ENCODE results near the gene CSNK2B. TPM values are rescaled to one million over a fixed set of nuclear protein-coding genes. Genes with fewer than 3 reads are reported as not detected.

Gene CSNK2B
- total RNA-seq, 1 experiment from 2014 or later, result 267 TPM

- Histone ChIP-seq H3K9me2 (replicated peaks; ENCODE audit: low read length) (no peaks in the 10 kb centered on the region), H3K4me1 (ENCODE audit: insufficient read depth, low read length) (no peaks in the 10 kb centered on the region), H4K20me1 (ENCODE audit: low read length) (no peaks in the 10 kb centered on the region), H3K27ac (ENCODE audit: low read length) (no peak overlapping the region), H3K9me3 (ENCODE audit: low read length) (no peaks in the 10 kb centered on the region), H3F3A (ENCODE audit: low read length, unreplicated experiment) (no peaks in the 10 kb centered on the region), H3K36me3 (ENCODE audit: low read depth, low read length) (no peaks in the 10 kb centered on the region), H2AFZ (ENCODE audit: low read length) (no peak overlapping the region), H3K79me2 (ENCODE audit: low read length) (no peaks in the 10 kb centered on the region), H3K27me3 (ENCODE audit: low read length) (no peaks in the 10 kb centered on the region), H3K4me3 (ENCODE audit: low read length) (no peak overlapping the region), H3K9ac (ENCODE audit: low read length) (no peak overlapping the region), H3K4me2 (ENCODE audit: low read length) (no peak overlapping the region)
- ATAC-seq (no peak), DNase-seq (no peak)
- no TSS peak for BruUV-seq (replicated peaks)
- ChIA-PET POLR2A (ENCODE audit: unreplicated experiment) (no interaction called here), CTCF (no interaction called here)
- TF ChIP-seq EZH2 (IDR thresholded peaks at IDR 0.05; ENCODE audit: low read length, unreplicated experiment) (no peak), EZH2phosphoT487 (IDR thresholded peaks at IDR 0.05; ENCODE audit: borderline replicate concordance, low read length) (no peak), CTCF (conservative IDR thresholded peaks at IDR 0.05; ENCODE audit: low read depth, low read length) (no peak)
- intact Hi-C loops (cut with micrococcal nuclease), result loop anchor here (10.0 kb wide), 1 partner anchor 54 kb away; the partner anchor contains the start of gene SAPCD1
Observed at GRCh38 chr6:31710523-31711219, 44.8 kb downstream of the CSNK2B start.

GRCh38 chr6:31711233-31711632 lies 45.4 kb downstream of the CSNK2B start:
- no peaks in the 10 kb centered on the region for H3K79me2 ChIP-seq (ENCODE audit: low read length)
- no peaks in the 10 kb centered on the region for H3K9me3 ChIP-seq (ENCODE audit: low read length)
- H3K4me1 ChIP-seq (ENCODE audit: insufficient read depth, low read length), result no peaks in the 10 kb centered on the region
- no peaks in the 10 kb centered on the region for H3K9me2 ChIP-seq (replicated peaks; ENCODE audit: low read length)
- H3K27me3 ChIP-seq (ENCODE audit: low read length), result no peaks in the 10 kb centered on the region
- no peak overlapping the region for H3K9ac ChIP-seq (ENCODE audit: low read length)
- intact Hi-C loops (cut with micrococcal nuclease), result loop anchor here (10.0 kb wide), 1 partner anchor 54 kb away; the partner anchor contains the start of gene SAPCD1
- no peaks in the 10 kb centered on the region for H3F3A ChIP-seq (ENCODE audit: low read length, unreplicated experiment)
- TF ChIP-seq EZH2 (IDR thresholded peaks at IDR 0.05; ENCODE audit: low read length, unreplicated experiment), result no peak
- TF ChIP-seq EZH2phosphoT487 (IDR thresholded peaks at IDR 0.05; ENCODE audit: borderline replicate concordance, low read length), result no peak
- TF ChIP-seq CTCF (conservative IDR thresholded peaks at IDR 0.05; ENCODE audit: low read depth, low read length), result no peak
- no peak overlapping the region for H3K4me3 ChIP-seq (ENCODE audit: low read length)
- H2AFZ ChIP-seq (ENCODE audit: low read length), result no peak overlapping the region
- DNase-seq (no peak), ATAC-seq (no peak)
- H4K20me1 ChIP-seq (ENCODE audit: low read length), result no peaks in the 10 kb centered on the region
- no peak overlapping the region for H3K4me2 ChIP-seq (ENCODE audit: low read length)
- H3K36me3 ChIP-seq (ENCODE audit: low read depth, low read length), result no peaks in the 10 kb centered on the region
- POLR2A ChIA-PET (ENCODE audit: unreplicated experiment), result no interaction called here
- no peak overlapping the region for H3K27ac ChIP-seq (ENCODE audit: low read length)
- CTCF ChIA-PET, result no interaction called here
- BruUV-seq (replicated peaks), result no TSS peak

- DNase-seq (peak; percentile 61), ATAC-seq (peak; percentile 97)
- no peak overlapping the region for H3K4me2 ChIP-seq (ENCODE audit: low read length)
- peaks cover 2% of the 10 kb centered on the region for H3K4me1 ChIP-seq (ENCODE audit: insufficient read depth, low read length)
- no peaks in the 10 kb centered on the region for H3K36me3 ChIP-seq (ENCODE audit: low read depth, low read length)
- no peaks in the 10 kb centered on the region for H3K9me3 ChIP-seq (ENCODE audit: low read length)
- CTCF ChIA-PET, result no interaction called here
- H3F3A ChIP-seq (ENCODE audit: low read length, unreplicated experiment), result no peaks in the 10 kb centered on the region
- TF ChIP-seq EZH2 (IDR thresholded peaks at IDR 0.05; ENCODE audit: low read length, unreplicated experiment), result no peak
- TF ChIP-seq CTCF (conservative IDR thresholded peaks at IDR 0.05; ENCODE audit: low read depth, low read length), result peak; percentile 66
- intact Hi-C loops (cut with micrococcal nuclease), result loop anchor here (1.0 to 10.0 kb wide), 2 partner anchors 53 to 118 kb away; partner anchors contain the start of gene SAPCD1
- H3K27ac ChIP-seq (ENCODE audit: low read length), result no peak overlapping the region
- H4K20me1 ChIP-seq (ENCODE audit: low read length), result no peaks in the 10 kb centered on the region
- H3K79me2 ChIP-seq (ENCODE audit: low read length), result no peaks in the 10 kb centered on the region
- no peak overlapping the region for H2AFZ ChIP-seq (ENCODE audit: low read length)
- H3K9ac ChIP-seq (ENCODE audit: low read length), result no peak overlapping the region
- no peaks in the 10 kb centered on the region for H3K9me2 ChIP-seq (replicated peaks; ENCODE audit: low read length)
- POLR2A ChIA-PET (ENCODE audit: unreplicated experiment), result interaction anchor here (1.1 kb wide), 1 partner anchor 114 kb away, joined by 3 read pairs; no protein-coding TSS in a partner anchor
- H3K27me3 ChIP-seq (ENCODE audit: low read length), result no peaks in the 10 kb centered on the region
- no peak overlapping the region for H3K4me3 ChIP-seq (ENCODE audit: low read length)
- BruUV-seq (replicated peaks), result no TSS peak
Observed at GRCh38 chr6:31712296-31712695, 46.4 kb downstream of the CSNK2B start.
